Measurements from ENCODE around the gene CYP1A1.

Gene CYP1A1

GRCh38 chr15:74683758-74684157 is 41.6 kb downstream of the CYP1A1 start:
- DNase-seq, result no peak

- no peak for DNase-seq
Measured at GRCh38 chr15:74682954-74683353, 42.4 kb downstream of the CYP1A1 start.

GRCh38 chr15:74680456-74680855 is 44.9 kb downstream of the CYP1A1 start:
- peak; percentile 21 to 39 (median 24) for DNase-seq

GRCh38 chr15:74676801-74677200 is 48.5 kb downstream of the CYP1A1 start:
- DNase-seq, result no peak

GRCh38 chr15:74674161-74674560 is 51.2 kb downstream of the CYP1A1 start:
- no peak for DNase-seq

- no peak for DNase-seq
Measured at GRCh38 chr15:74669627-74670026, 55.7 kb downstream of the CYP1A1 start.
